A549 (cell line): ENCODE data around the gene ATG3. TPM values are rescaled to one million over a fixed set of nuclear protein-coding genes. Genes with fewer than 3 reads are reported as not detected.

Experiments used
- ATAC-seq, 2 experiments: fragments of 200-7000 bp in 1 of 2; fragments of >200 bp in 1 of 2; cut with Nextera tagmentation in 1 of 2; cut with Tn5 transposase in 1 of 2; 3 replicates each; pipeline versions ENCODE4 v1.8.0 to v1.9.1; 2018 to 2020; ENCODE audit warnings: mild to moderate bottlenecking in 1 of 2, moderate library complexity in 1 of 2
- CTCF ChIA-PET: fragments of 300-600 bp; sonication (Branson Sonifier 250); formaldehyde crosslinking; extraction: SDS; loops from one replicate; lab custom pipeline; 2021; ENCODE audit warnings: antibody characterized with exemption, inconsistent platforms; lab: Yijun Ruan, JAX
- POLR2A ChIA-PET: fragments of 350-600 bp; formaldehyde crosslinking; extraction: SDS; loops from one replicate; lab custom pipeline; 2021; ENCODE audit warnings: antibody characterized with exemption, inconsistent platforms; lab: Yijun Ruan, JAX
- DNase-seq, 2 experiments: peaks; one replicate each; pipeline versions ENCODE4 v3.0.0 to v3.0.0-alpha.2; 2011 to 2016; ENCODE audit warnings: low read depth in 1 of 2, low spot score in 1 of 2
- FAIRE-seq: peaks from 2 replicates; lab custom pipeline; 2011; peaks lifted over from hg19 to GRCh38; lab: Jason Lieb, UNC
- H3K27ac ChIP-seq, 2 experiments: fragments of >200 bp; sonication (Bioruptor Twin); formaldehyde crosslinking; 3 replicates each; pipeline ENCODE4 v1.5.1; 2016 to 2017
- H3K4me1 ChIP-seq: fragments of >200 bp; sonication (Bioruptor Twin); formaldehyde crosslinking; 3 replicates; pipeline ENCODE4 v1.6.1; 2016
- H3K4me2 ChIP-seq: fragments of >200 bp; sonication (Bioruptor Twin); formaldehyde crosslinking; 3 replicates; pipeline ENCODE4 v1.6.1; 2016
- H3K4me3 ChIP-seq: fragments of >200 bp; sonication (Bioruptor Twin); formaldehyde crosslinking; 3 replicates; pipeline ENCODE4 v1.5.1; 2016
- H3K9me3 ChIP-seq: fragments of >200 bp; sonication (Bioruptor Twin); formaldehyde crosslinking; 3 replicates; pipeline ENCODE4 v1.6.1; 2016
- BHLHE40 ChIP-seq: IDR thresholded peaks from 2 replicates; pipeline ENCODE4 v1.6.1; 2012; ENCODE audit warnings: low read depth, low read length, inconsistent platforms
- CBX8 ChIP-seq: fragments of 200-600 bp; sonication (generic); IDR thresholded peaks from 2 replicates; pipeline ENCODE4 v1.6.1; 2016
- CTCF ChIP-seq: fragments of >200 bp; sonication (Bioruptor Twin); formaldehyde crosslinking; IDR thresholded peaks from 3 replicates; pipeline ENCODE4 v1.5.1; 2016
- E2F6 ChIP-seq: IDR thresholded peaks from 2 replicates; pipeline ENCODE4 v1.6.1; 2012; ENCODE audit warnings: low read depth, borderline replicate concordance
- EHF ChIP-seq: fragments of 250-450 bp; sonication (Bioruptor Pico); IDR thresholded peaks from 2 replicates; pipeline ENCODE4 v1.5.0; 2020; ENCODE audit warnings: mild to moderate bottlenecking
- ESRRA ChIP-seq: fragments of 150-350 bp; IDR thresholded peaks from 2 replicates; pipeline ENCODE4 v1.6.1; 2014; ENCODE audit warnings: mild to moderate bottlenecking, low read length, borderline replicate concordance
- FOSB ChIP-seq: fragments of 250-450 bp; sonication (Bioruptor Pico); IDR thresholded peaks from 2 replicates; pipeline ENCODE4 v1.5.0; 2020; ENCODE audit warnings: mild to moderate bottlenecking, moderate library complexity
- HEYL ChIP-seq: fragments of 250-450 bp; sonication (Bioruptor Pico); IDR thresholded peaks from 2 replicates; pipeline ENCODE4 v1.8.0; 2021; ENCODE audit warnings: mild to moderate bottlenecking, moderate library complexity
- HOXA7 ChIP-seq: fragments of 250-450 bp; sonication (Bioruptor Pico); IDR thresholded peaks from 2 replicates; pipeline ENCODE4 v1.5.0; 2020; ENCODE audit warnings: mild to moderate bottlenecking, moderate library complexity
- KDM1A ChIP-seq: fragments of 200-600 bp; sonication (generic); IDR thresholded peaks from 2 replicates; pipeline ENCODE4 v1.6.1; 2016; ENCODE audit warnings: low read depth, mild to moderate bottlenecking
- KDM5A ChIP-seq: fragments of 200-600 bp; sonication (generic); IDR thresholded peaks from 2 replicates; pipeline ENCODE4 v1.6.1; 2016; ENCODE audit warnings: antibody characterized with exemption, mild to moderate bottlenecking
- MAFK ChIP-seq: fragments of 450-650 bp; IDR thresholded peaks from 2 replicates; pipeline ENCODE4 v1.6.1; 2014; ENCODE audit not compliant: partially characterized antibody
- MAX ChIP-seq: IDR thresholded peaks from 2 replicates; pipeline ENCODE4 v1.6.1; 2012
- NR3C1 ChIP-seq: fragments of >200 bp; sonication (Bioruptor Twin); formaldehyde crosslinking; IDR thresholded peaks from 3 replicates; pipeline ENCODE4 v1.6.1; 2017
- RAD21 ChIP-seq, 2 experiments: fragments of >200 bp in 1 of 2; sonication (Bioruptor Twin) in 1 of 2; formaldehyde crosslinking in 1 of 2; IDR thresholded peaks in 1 of 2; conservative IDR thresholded peaks in 1 of 2; 2 replicates in 1 of 2; 3 replicates in 1 of 2; pipeline ENCODE4 v1.6.1; 2012 to 2018; ENCODE audit warnings: inconsistent platforms in 1 of 2
- RNF2 ChIP-seq: fragments of 200-600 bp; sonication (generic); IDR thresholded peaks from 2 replicates; pipeline ENCODE4 v1.6.1; 2016; ENCODE audit warnings: low read depth, mild to moderate bottlenecking, antibody characterized with exemption, moderate library complexity, borderline replicate concordance
- SMC3 ChIP-seq: fragments of >200 bp; sonication (Bioruptor Twin); formaldehyde crosslinking; IDR thresholded peaks from 3 replicates; pipeline ENCODE4 v1.6.1; 2018; ENCODE audit warnings: inconsistent platforms
- TP53 ChIP-seq: fragments of 250-450 bp; sonication (Bioruptor Pico); IDR thresholded peaks from 2 replicates; pipeline ENCODE4 v1.5.0; 2021; ENCODE audit warnings: mild to moderate bottlenecking, moderate library complexity
- ZFP36 ChIP-seq: fragments of 450-650 bp; IDR thresholded peaks from 2 replicates; pipeline ENCODE4 v1.6.1; 2014; ENCODE audit warnings: borderline replicate concordance; ENCODE audit not compliant: partially characterized antibody
- ZNF302 ChIP-seq: fragments of 250-450 bp; sonication (Bioruptor Pico); IDR thresholded peaks from 2 replicates; pipeline ENCODE4 v1.9.0; 2021; ENCODE audit warnings: inconsistent platforms, mild to moderate bottlenecking, moderate library complexity
- WGBS: methylation state at CpG from one replicate; pipeline ENCODE4 v1.1.6; 2017; ENCODE audit errors: missing lambda C conversion rate; 5-methylcytosine and 5-hydroxymethylcytosine counted together
- polyA plus RNA-seq, 4 experiments: library from polyadenylated mRNA; depleted of rRNA in 3 of 4; stranded (reverse); fragments of >200 nt; fragmentation: RNase III in 1 of 4; extraction: RNeasy Plus Mini Kit Qiagen cat#74134 plus additional on column Dnase treatment in 1 of 4; gene quantifications; 2 replicates in 3 of 4; 3 replicates in 1 of 4; pipeline ENCODE4 v1.2.3, GENCODE V29; 2011 to 2017

ATG3 gene
- polyA plus RNA-seq, 2 of the 4 experiments (the other 2 are of a cell fraction): 50.2 to 74.5 TPM

- Histone ChIP-seq H3K27ac (no peak overlapping the region), H3K4me1 (no peaks in the 10 kb centered on the region), H3K4me3 (no peak overlapping the region), H3K4me2 (no peak overlapping the region), H3K9me3 (no peaks in the 10 kb centered on the region)
- no peak for FAIRE-seq
- 53% methylated on average over 3 of the region's 3 CpGs for WGBS
- peak; percentile 72 for TF ChIP-seq MAFK
- no peak for TF ChIP-seq KDM1A
- ATAC-seq: no peak
- DNase-seq: no peak
- POLR2A ChIA-PET: interaction anchor here (1.6 kb wide), 1 partner anchor 59 kb away, joined by 18 read pairs; no protein-coding TSS in a partner anchor
- CTCF ChIA-PET: interaction anchor here (1.0 to 4.1 kb wide), 25 partner anchors 10 to 461 kb away, joined by 3 to 41 read pairs (median 5); no protein-coding TSS in a partner anchor
Observed at GRCh38 chr3:112583105-112583504, 21.3 kb upstream of the ATG3 start.

GRCh38 chr3:112582244-112582874, 20.6 kb upstream of the ATG3 start:
- Histone ChIP-seq H3K4me2 (no peak overlapping the region), H3K4me3 (no peak overlapping the region), H3K27ac (no peak overlapping the region), H3K4me1 (no peaks in the 10 kb centered on the region), H3K9me3 (no peaks in the 10 kb centered on the region)
- ATAC-seq (peak; percentile 71 to 74; a peak in 4 of 6 replicates), DNase-seq (peak in 1 of 2 experiments; percentile 77), FAIRE-seq (peak; percentile 94)
- CTCF ChIA-PET: interaction anchor here (0.7 to 4.1 kb wide), 47 partner anchors 9 to 706 kb away, joined by 3 to 41 read pairs (median 4); no protein-coding TSS in a partner anchor
- POLR2A ChIA-PET: interaction anchor here (0.7 to 1.6 kb wide), 5 partner anchors 20 to 408 kb away, joined by 3 to 18 read pairs (median 3); partner anchors contain the start of genes ATG3, GTPBP8 and SLC35A5
- TF ChIP-seq SMC3: peak; percentile 68
- TF ChIP-seq RAD21 (conservative IDR thresholded peaks at IDR 0.05 in 1 of 2, IDR thresholded peaks at IDR 0.05 in 1 of 2): peak; percentile 87 to 90
- peak; percentile 83 for TF ChIP-seq CTCF
- no peak for TF ChIP-seq CBX8
- 39% methylated on average over 2 of the region's 2 CpGs for WGBS

GRCh38 chr3:112579697-112580096, 17.9 kb upstream of the ATG3 start:
- H3K4me3 ChIP-seq: no peak overlapping the region
- 86% methylated on average over 3 of the region's 3 CpGs for WGBS
- TF ChIP-seq ZFP36 (no peak), SMC3 (no peak), ZNF302 (CRISPR knock-in tag) (no peak), MAFK (peak; percentile 27), E2F6 (no peak)
- H3K4me1 ChIP-seq: no peaks in the 10 kb centered on the region
- ATAC-seq (no peak), FAIRE-seq (peak; percentile 18), DNase-seq (no peak)
- no peak overlapping the region for H3K4me2 ChIP-seq
- ChIA-PET CTCF (interaction anchor here (0.6 to 4.1 kb wide), 7 partner anchors 11 to 399 kb away, joined by 3 to 40 read pairs (median 6); no protein-coding TSS in a partner anchor), POLR2A (interaction anchor here (0.6 kb wide), 1 partner anchor 378 kb away, joined by 3 read pairs; no protein-coding TSS in a partner anchor)
- H3K9me3 ChIP-seq: no peaks in the 10 kb centered on the region
- no peak overlapping the region for H3K27ac ChIP-seq

GRCh38 chr3:112579232-112579631, 17.5 kb upstream of the ATG3 start:
- DNase-seq: no peak
- H3K27ac ChIP-seq: no peak overlapping the region
- FAIRE-seq: no peak

More at GRCh38 chr3:112579232-112579631, 17.5 kb upstream of the ATG3 start:
- TF ChIP-seq RAD21 (conservative IDR thresholded peaks at IDR 0.05 in 1 of 2, IDR thresholded peaks at IDR 0.05 in 1 of 2) (no peak), HEYL (CRISPR knock-in tag) (no peak), FOSB (CRISPR knock-in tag) (no peak), EHF (CRISPR knock-in tag) (no peak), KDM5A (no peak), NR3C1 (no peak), BHLHE40 (no peak), RNF2 (no peak), HOXA7 (CRISPR knock-in tag) (no peak), ESRRA (no peak), MAX (no peak), TP53 (no peak)
- no peaks in the 10 kb centered on the region for H3K4me1 ChIP-seq
- no peaks in the 10 kb centered on the region for H3K9me3 ChIP-seq
- ChIA-PET POLR2A (interaction anchor here (0.6 to 1.3 kb wide), 2 partner anchors 62 to 377 kb away, joined by 3 to 7 read pairs; no protein-coding TSS in a partner anchor), CTCF (interaction anchor here (1.1 to 2.8 kb wide), 4 partner anchors 11 to 400 kb away, joined by 3 to 12 read pairs (median 6); no protein-coding TSS in a partner anchor)
- no peak overlapping the region for H3K4me2 ChIP-seq
- no peak overlapping the region for H3K4me3 ChIP-seq
- ATAC-seq: no peak
- 87% methylated on average over 3 of the region's 3 CpGs for WGBS
